ENCODE data around the gene TBC1D16.

DNA sequence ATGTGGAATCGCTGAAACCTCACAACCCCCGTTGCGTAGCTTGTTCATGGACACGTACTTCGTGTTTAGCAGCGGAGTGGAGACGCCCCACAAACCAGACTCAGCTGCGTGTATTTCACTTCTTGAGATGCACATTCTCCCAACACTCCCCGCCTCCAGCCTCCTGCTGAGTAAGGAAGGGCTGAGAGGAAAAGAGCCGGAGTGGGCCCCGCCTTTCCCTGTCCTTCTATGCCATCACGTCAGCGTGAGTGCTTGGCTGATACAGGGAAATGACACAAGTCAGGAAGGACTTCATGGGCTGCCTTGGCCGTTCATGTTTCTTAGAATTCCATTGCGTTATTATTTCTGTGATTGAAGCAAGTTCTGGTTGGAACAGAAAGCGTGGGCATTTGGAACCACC, 127.8 kb downstream of the TBC1D16 start:
- no peak for TF ChIP-seq POLR2A (IDR thresholded peaks at IDR 0.05)
- TF ChIP-seq, protein P1, sequence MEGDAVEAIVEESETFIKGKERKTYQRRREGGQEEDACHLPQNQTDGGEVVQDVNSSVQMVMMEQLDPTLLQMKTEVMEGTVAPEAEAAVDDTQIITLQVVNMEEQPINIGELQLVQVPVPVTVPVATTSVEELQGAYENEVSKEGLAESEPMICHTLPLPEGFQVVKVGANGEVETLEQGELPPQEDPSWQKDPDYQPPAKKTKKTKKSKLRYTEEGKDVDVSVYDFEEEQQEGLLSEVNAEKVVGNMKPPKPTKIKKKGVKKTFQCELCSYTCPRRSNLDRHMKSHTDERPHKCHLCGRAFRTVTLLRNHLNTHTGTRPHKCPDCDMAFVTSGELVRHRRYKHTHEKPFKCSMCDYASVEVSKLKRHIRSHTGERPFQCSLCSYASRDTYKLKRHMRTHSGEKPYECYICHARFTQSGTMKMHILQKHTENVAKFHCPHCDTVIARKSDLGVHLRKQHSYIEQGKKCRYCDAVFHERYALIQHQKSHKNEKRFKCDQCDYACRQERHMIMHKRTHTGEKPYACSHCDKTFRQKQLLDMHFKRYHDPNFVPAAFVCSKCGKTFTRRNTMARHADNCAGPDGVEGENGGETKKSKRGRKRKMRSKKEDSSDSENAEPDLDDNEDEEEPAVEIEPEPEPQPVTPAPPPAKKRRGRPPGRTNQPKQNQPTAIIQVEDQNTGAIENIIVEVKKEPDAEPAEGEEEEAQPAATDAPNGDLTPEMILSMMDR (IDR thresholded peaks at IDR 0.05) = no peak

Data from esophagus squamous epithelium (tissue), 4 donors.